Stimulated activated CD8-positive, alpha-beta memory T cell treated with anti-CD3 and anti-CD28 coated beads, Interleukin-7, amount 100 ng/mL, for 24 hours (primary cell): ENCODE data around the gene FBXL20.
"Not testable (repeated sequence)": the region's sequence is repeated elsewhere in the genome, so short reads cannot be mapped to it uniquely, and the experiment has no call there.

Experiments
- DNase-seq: peaks from one replicate; pipeline ENCODE4 v3.0.0-alpha.2; 2020; ENCODE audit warnings: low read depth

The FBXL20 gene

GRCh38 chr17:39380144-39380543 lies 21.3 kb downstream of the FBXL20 start:
- no peak for DNase-seq

GRCh38 chr17:39376434-39376833 lies 25.0 kb downstream of the FBXL20 start:
- no peak for DNase-seq

- not testable (repeated sequence) for DNase-seq
Measured at GRCh38 chr17:39367805-39368204, 33.6 kb downstream of the FBXL20 start.

- no peak for DNase-seq
Measured at GRCh38 chr17:39365872-39366271, 35.6 kb downstream of the FBXL20 start.

GRCh38 chr17:39365242-39365641 lies 36.2 kb downstream of the FBXL20 start:
- no peak for DNase-seq

GRCh38 chr17:39364236-39365025 lies 37.0 kb downstream of the FBXL20 start:
- DNase-seq: no peak

- DNase-seq: no peak
Measured at GRCh38 chr17:39361064-39361463, 40.4 kb downstream of the FBXL20 start.

GRCh38 chr17:39360537-39360936 lies 40.9 kb downstream of the FBXL20 start:
- DNase-seq: no peak

GRCh38 chr17:39359994-39360393 lies 41.4 kb downstream of the FBXL20 start:
- no peak for DNase-seq

GRCh38 chr17:39357986-39358385 lies 43.4 kb downstream of the FBXL20 start:
- no peak for DNase-seq

GRCh38 chr17:39357488-39357887 lies 43.9 kb downstream of the FBXL20 start:
- no peak for DNase-seq

- no peak for DNase-seq
Measured at GRCh38 chr17:39352986-39353385, 48.4 kb downstream of the FBXL20 start.

GRCh38 chr17:39352511-39352910 lies 48.9 kb downstream of the FBXL20 start:
- DNase-seq: no peak

- DNase-seq: no peak
Measured at GRCh38 chr17:39351508-39351907, 49.9 kb downstream of the FBXL20 start.

GRCh38 chr17:39349246-39349645 lies 52.2 kb downstream of the FBXL20 start:
- no peak for DNase-seq

GRCh38 chr17:39346863-39347262 lies 54.6 kb downstream of the FBXL20 start:
- DNase-seq: not testable (repeated sequence)

- no peak for DNase-seq
Measured at GRCh38 chr17:39341541-39341940, 59.9 kb downstream of the FBXL20 start.

GRCh38 chr17:39340731-39341130 lies 60.7 kb downstream of the FBXL20 start:
- DNase-seq: no peak

GRCh38 chr17:39339272-39339671 lies 62.2 kb downstream of the FBXL20 start:
- no peak for DNase-seq

- not testable (repeated sequence) for DNase-seq
Measured at GRCh38 chr17:39337649-39338048, 63.8 kb downstream of the FBXL20 start.

GRCh38 chr17:39335704-39336223 lies 65.7 kb downstream of the FBXL20 start:
- DNase-seq: no peak

- DNase-seq: not testable (repeated sequence)
Measured at GRCh38 chr17:39334008-39334744, 67.2 kb downstream of the FBXL20 start.

GRCh38 chr17:39332092-39332491 lies 69.3 kb downstream of the FBXL20 start:
- no peak for DNase-seq
